ENCODE measurements around the gene PRCD.
"Not testable (repeated sequence)": the region's sequence is repeated elsewhere in the genome, so short reads cannot be mapped to it uniquely, and the experiment has no call there.

Gene PRCD

GRCh38 chr17:76528528-76529223 is 11.2 kb upstream of the PRCD start:
- Histone ChIP-seq H3K4me1 (ENCODE audit: control insufficient read depth, insufficient read depth, low read length, poor library complexity, severe bottlenecking) (peaks cover 53% of the 10 kb centered on the region), H3K27ac (ENCODE audit: low read depth, low read length, severe bottlenecking) (peak overlapping the region; percentile 92), H3K4me3 (ENCODE audit: extremely low read depth, insufficient read depth, low read length, poor library complexity, severe bottlenecking) (no peak overlapping the region)

DNA sequence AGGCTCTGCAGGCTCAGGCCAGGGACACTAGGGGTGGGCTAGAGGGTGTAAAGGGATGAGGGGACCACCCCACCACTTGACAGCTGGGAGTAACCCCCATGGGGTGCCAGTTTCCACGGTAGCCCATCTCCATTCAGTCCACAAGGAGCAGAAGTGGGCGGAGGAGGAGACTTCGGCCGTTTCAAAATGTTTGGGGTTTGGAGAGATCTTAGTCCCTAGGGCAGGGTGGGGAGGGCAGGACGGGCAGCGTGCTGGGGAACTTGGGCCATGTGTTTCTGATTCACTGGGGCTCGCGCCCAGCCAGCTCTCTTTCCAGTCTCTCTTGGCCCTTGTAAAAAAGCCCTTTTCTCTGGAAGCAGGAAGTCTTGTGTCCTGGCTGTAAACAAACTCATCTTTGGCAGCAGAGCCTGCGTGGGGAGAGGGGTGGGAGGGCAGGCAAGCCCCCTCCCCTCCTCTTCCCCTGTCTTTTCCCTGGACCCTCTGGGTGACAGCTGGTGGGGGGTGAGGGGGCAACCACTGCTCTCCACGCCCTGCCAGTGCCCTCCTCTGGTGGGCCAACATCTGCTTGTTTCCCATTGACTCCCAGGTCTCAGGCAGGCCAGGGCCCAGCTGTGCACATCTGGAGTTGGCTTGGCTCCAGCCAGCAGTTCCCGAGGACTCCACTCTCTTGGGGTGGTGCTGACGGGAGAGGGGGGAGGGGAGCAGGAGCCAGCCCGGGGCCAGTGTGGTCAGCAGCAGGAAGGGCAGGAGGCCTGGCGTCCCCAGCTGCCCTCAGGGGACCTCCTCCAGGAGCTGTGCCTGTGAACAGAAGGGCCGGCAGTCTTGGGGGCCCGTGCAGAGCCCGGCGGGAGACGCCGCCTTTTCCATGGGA is 10.4 kb upstream of the PRCD start:
- WGBS, 2 experiments (ENCODE audit: insufficient coverage in 2 of 2) = 58 to 61% methylated on average over 14 to 17 of the region's 20 CpGs
- H3K36me3 ChIP-seq (ENCODE audit: control insufficient read depth, insufficient read depth, low read length) = no peaks in the 10 kb centered on the region
- H3K4me1 ChIP-seq (ENCODE audit: control insufficient read depth, insufficient read depth, low read length, poor library complexity, severe bottlenecking) = peaks cover 52% of the 10 kb centered on the region
- H3K27ac ChIP-seq (ENCODE audit: low read depth, low read length, severe bottlenecking) = peak overlapping the region; percentile 92
- H3K4me3 ChIP-seq (ENCODE audit: extremely low read depth, insufficient read depth, low read length, poor library complexity, severe bottlenecking) = peak overlapping the region; percentile 7
- H3K9me3 ChIP-seq (ENCODE audit: control insufficient read depth, low read length) = no peaks in the 10 kb centered on the region

More at GRCh38 chr17:76528528-76529223, 11.2 kb upstream of the PRCD start:
- H3K9me3 ChIP-seq (ENCODE audit: control insufficient read depth, low read length) = no peaks in the 10 kb centered on the region
- 90 to 91% methylated on average over 20 to 23 of the region's 31 CpGs for WGBS, 2 experiments (ENCODE audit: insufficient coverage in 2 of 2)
- no peaks in the 10 kb centered on the region for H3K36me3 ChIP-seq (ENCODE audit: control insufficient read depth, insufficient read depth, low read length)

DNA sequence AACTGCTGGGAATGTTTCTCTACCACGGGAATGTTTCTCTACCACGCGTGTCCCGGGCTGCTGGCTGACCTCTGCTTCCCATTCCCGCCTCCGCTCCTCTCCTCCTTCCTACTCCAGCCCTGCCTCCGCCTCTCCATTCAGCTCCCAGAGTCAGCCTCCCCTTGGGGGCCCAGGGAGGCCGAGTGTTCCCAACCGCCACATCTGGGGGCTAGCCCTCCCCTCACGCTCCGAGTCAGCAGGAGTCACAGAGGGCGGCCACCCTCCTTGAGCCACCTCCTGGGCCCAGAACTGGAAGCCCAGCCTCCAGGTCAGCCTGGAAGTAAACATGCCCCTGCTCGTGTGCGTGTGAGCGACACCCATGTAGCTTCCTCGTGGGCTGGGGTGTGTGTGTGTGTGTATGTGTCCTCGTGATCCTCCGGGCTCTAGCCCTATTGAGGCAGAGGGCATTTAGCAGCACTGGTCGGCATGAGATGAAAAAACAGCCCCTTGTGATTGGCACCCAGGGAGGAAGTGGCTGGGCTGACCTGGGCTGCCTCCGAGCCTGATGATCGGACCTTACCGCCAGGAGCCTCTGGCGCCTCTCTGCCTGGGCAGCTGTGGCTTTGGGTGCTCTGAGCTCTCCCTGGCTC is 9.6 kb upstream of the PRCD start:
- H3K4me1 ChIP-seq (ENCODE audit: control insufficient read depth, insufficient read depth, low read length, poor library complexity, severe bottlenecking) = peaks cover 44% of the 10 kb centered on the region
- H3K36me3 ChIP-seq (ENCODE audit: control insufficient read depth, insufficient read depth, low read length) = no peaks in the 10 kb centered on the region
- 81 to 82% methylated on average over 18 to 21 of the region's 23 CpGs for WGBS, 2 experiments (ENCODE audit: insufficient coverage in 2 of 2)
- H3K9me3 ChIP-seq (ENCODE audit: control insufficient read depth, low read length) = no peaks in the 10 kb centered on the region
- peak overlapping the region; percentile 92 for H3K27ac ChIP-seq (ENCODE audit: low read depth, low read length, severe bottlenecking)
- no peak overlapping the region for H3K4me3 ChIP-seq (ENCODE audit: extremely low read depth, insufficient read depth, low read length, poor library complexity, severe bottlenecking)

DNA sequence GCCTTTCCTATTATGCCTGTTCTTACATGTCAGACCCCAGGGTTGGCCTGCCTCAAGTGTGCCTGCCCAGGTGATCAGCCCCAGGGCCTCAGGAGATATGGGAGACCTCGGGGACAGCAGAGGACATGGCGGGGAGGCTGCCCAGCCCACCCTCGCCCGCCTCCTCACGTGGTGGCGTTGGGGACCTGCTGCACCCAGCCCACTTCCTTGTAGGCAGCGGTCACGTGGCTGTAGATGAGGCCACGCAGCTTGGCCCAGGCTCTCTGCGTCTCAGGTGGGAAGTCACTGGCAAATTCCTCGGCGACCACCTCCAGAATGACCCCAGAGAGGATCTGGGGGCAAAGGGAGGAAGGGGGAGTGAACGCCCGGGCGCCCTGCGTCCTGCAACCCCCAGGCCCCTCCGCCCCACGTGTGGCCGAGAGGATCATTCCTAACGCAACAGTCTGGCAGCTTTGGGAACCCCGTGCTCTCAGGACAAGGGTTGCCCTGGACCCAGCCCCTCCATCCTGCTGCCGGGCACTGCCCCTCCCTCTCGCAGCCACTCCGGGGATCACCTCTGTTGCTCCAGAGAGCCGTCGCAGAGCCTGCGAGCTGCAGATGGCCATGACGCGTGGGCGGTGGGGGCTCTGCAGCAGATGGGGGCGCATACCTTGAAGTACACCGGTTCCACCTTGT is 8.9 kb upstream of the PRCD start:
- WGBS, 2 experiments (ENCODE audit: insufficient coverage in 2 of 2) = 90 to 96% methylated on average over 20 to 30 of the region's 32 CpGs
- no peaks in the 10 kb centered on the region for H3K36me3 ChIP-seq (ENCODE audit: control insufficient read depth, insufficient read depth, low read length)
- H3K4me1 ChIP-seq (ENCODE audit: control insufficient read depth, insufficient read depth, low read length, poor library complexity, severe bottlenecking) = peaks cover 43% of the 10 kb centered on the region
- H3K9me3 ChIP-seq (ENCODE audit: control insufficient read depth, low read length) = no peaks in the 10 kb centered on the region
- H3K4me3 ChIP-seq (ENCODE audit: extremely low read depth, insufficient read depth, low read length, poor library complexity, severe bottlenecking) = no peak overlapping the region
- peak overlapping the region; percentile 92 for H3K27ac ChIP-seq (ENCODE audit: low read depth, low read length, severe bottlenecking)

DNA sequence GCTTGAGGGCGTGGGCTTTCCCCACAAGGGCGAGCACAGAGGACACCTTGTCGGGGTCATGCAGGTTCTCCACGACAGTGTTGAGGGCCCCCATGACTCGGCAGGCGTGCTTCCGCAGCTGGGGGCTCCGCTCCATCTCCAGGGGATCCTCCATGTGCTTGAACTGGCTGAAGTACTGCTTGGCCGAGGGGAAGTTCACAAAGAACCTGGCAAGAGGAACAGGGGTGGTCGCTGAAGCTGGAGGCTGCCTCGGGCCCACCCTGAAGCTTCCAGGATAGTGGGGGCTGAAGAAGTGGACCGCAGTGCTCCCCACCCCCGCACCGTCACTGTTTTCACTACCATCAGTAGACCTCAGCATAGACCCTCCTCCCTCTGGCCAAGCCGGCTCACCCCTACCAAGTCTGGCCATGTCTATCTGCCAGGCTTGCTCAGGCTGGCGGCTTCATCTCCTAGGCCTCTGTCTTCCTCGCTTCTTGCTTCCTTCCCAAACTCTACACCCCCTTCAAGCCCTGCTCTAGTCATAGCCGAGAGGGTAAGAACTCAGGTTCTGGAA is 8.3 kb upstream of the PRCD start:
- H3K4me3 ChIP-seq (ENCODE audit: extremely low read depth, insufficient read depth, low read length, poor library complexity, severe bottlenecking) = no peak overlapping the region
- no peaks in the 10 kb centered on the region for H3K9me3 ChIP-seq (ENCODE audit: control insufficient read depth, low read length)
- peaks cover 43% of the 10 kb centered on the region for H3K4me1 ChIP-seq (ENCODE audit: control insufficient read depth, insufficient read depth, low read length, poor library complexity, severe bottlenecking)
- H3K27ac ChIP-seq (ENCODE audit: low read depth, low read length, severe bottlenecking) = no peak overlapping the region
- H3K36me3 ChIP-seq (ENCODE audit: control insufficient read depth, insufficient read depth, low read length) = no peaks in the 10 kb centered on the region
- WGBS, 2 experiments (ENCODE audit: insufficient coverage in 2 of 2) = 96 to 99% methylated on average over 15 of the region's 18 CpGs

DNA sequence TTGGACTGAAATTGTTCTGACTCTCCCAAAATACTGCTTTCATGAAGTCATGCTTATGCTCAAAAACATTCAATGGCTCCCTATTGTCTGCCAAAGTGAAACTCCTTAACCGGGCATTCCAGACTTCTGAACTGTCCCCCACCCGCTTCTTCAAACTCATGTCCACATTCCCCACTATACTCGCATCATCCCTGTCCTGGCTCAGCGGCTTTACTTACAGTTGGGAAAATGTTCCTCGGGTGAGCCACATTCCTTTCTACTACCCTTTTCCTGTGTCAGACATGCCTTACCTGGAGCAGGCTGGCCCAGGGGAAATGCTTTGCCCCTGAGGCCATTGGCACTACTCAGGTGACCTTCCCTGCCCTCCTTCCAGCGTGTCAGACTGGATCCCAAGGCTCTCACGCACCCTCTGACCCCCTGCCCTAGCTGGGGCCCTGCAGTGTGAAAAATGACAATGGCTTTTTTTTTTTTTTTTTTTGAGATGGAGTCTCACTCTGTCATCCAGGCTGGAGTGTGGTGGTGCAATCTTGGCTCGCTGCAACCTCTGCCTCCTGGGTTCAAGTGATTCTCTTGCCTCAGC is 7.7 kb upstream of the PRCD start:
- Histone ChIP-seq H3K4me3 (ENCODE audit: extremely low read depth, insufficient read depth, low read length, poor library complexity, severe bottlenecking) (no peak overlapping the region), H3K4me1 (ENCODE audit: control insufficient read depth, insufficient read depth, low read length, poor library complexity, severe bottlenecking) (peaks cover 42% of the 10 kb centered on the region), H3K27ac (ENCODE audit: low read depth, low read length, severe bottlenecking) (no peak overlapping the region), H3K9me3 (ENCODE audit: control insufficient read depth, low read length) (no peaks in the 10 kb centered on the region), H3K36me3 (ENCODE audit: control insufficient read depth, insufficient read depth, low read length) (no peaks in the 10 kb centered on the region)
- 93 to 95% methylated on average over 5 to 6 of the region's 8 CpGs for whole genome bisulfite sequencing, 2 experiments (ENCODE audit: insufficient coverage in 2 of 2)

- WGBS, 2 experiments (ENCODE audit: insufficient coverage in 2 of 2) = 94 to 97% methylated on average over 3 to 7 of the region's 9 CpGs
- not testable (repeated sequence) for H3K4me3 ChIP-seq (ENCODE audit: extremely low read depth, insufficient read depth, low read length, poor library complexity, severe bottlenecking); H3K27ac ChIP-seq (ENCODE audit: low read depth, low read length, severe bottlenecking); H3K36me3 ChIP-seq (ENCODE audit: control insufficient read depth, insufficient read depth, low read length); H3K9me3 ChIP-seq (ENCODE audit: control insufficient read depth, low read length)
- peaks cover 30% of the 10 kb centered on the region for H3K4me1 ChIP-seq (ENCODE audit: control insufficient read depth, insufficient read depth, low read length, poor library complexity, severe bottlenecking)
Measured at GRCh38 chr17:76533640-76534359, 6.0 kb upstream of the PRCD start.

DNA sequence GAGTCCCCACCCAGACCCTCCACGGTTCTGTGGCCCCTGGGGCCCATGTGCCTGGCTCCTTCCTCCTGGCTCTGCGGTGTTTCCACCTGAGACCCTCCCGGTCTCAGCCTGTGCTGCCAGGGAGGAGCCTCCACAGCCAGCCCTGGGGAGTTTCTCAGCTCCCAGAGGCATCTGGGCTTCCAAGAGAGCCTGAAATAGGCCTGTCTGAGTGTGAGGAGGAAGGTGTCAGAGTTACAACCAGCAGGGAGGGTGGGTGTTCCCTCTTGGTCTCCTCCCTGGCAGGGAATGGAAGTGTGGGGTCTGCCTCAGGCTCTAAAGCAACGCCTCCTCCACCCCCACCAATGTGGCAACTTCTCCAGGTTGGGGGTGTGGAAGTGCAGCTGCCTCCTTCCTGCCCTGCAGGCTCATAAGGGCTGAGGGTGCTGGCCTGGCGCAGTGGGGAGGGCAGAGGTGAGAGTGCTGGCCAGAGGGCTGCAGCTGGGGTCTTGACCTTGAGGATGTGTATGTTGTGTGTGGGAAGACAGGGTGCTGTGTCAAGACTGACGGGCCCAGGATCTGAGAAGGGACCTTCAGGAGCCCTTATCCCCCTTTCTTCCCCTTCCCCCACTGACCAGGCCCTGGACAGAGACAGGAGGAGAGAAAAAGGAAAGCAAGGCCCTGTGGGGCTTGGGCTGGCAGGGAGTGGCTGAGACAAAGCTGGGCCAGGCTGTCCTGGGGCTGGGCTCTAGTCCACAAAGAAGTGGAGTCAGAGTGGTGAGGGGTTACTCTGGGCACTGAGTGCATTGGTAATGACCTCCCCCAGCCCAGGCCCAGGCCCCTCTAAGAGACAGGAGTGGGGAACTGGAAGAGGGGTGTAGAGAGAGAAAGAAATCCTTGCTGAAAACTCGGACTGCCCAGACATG is 4.8 kb upstream of the PRCD start:
- H3K4me1 ChIP-seq (ENCODE audit: control insufficient read depth, insufficient read depth, low read length, poor library complexity, severe bottlenecking) = peaks cover 23% of the 10 kb centered on the region
- no peaks in the 10 kb centered on the region for H3K9me3 ChIP-seq (ENCODE audit: control insufficient read depth, low read length)
- WGBS, 2 experiments (ENCODE audit: insufficient coverage in 2 of 2) = 85 to 87% methylated on average over 3 to 5 of the region's 7 CpGs
- no peaks in the 10 kb centered on the region for H3K36me3 ChIP-seq (ENCODE audit: control insufficient read depth, insufficient read depth, low read length)
- no peak overlapping the region for H3K4me3 ChIP-seq (ENCODE audit: extremely low read depth, insufficient read depth, low read length, poor library complexity, severe bottlenecking)
- no peak overlapping the region for H3K27ac ChIP-seq (ENCODE audit: low read depth, low read length, severe bottlenecking)
